ENCODE results near the gene DDIT3.

The DDIT3 gene

GRCh38 chr12:57546438-57547287 is 26.3 kb upstream of the DDIT3 start, which contains the start of gene DCTN2:
DCTN2 (minus strand) TSS chr12:57547192; CDS start chr12:57547063, 129 bp downstream.
- peak; percentile 87 for DNase-seq

DNA sequence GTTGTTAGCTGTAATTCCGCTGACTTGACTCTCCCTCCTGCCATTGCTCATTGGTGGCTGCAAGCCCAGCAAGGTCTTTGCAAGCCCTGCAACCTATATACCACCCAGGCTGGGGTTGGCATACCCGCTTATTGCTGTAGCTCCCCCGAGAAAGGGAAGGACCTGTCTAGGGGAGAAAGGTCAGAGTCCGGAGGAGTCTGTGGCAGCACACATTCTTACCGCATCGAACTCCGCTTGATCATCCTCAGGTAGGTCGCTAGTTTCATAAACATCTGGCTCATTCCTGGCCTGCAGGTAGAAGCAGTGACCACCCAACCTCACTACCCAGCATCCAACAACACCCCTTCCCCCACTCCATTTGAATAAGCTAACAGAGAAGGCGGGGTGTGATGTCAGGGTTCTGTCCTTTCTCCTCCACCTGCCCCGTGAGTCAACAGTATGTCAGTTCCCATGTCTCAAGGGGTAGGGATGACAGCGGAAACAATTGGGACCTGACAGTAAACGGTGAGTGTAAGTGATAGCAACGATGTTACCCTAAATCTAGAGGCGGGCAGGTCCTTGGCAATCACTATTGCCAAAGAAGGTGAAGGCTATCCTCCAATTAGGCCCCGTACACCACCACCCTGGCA is 25.6 kb upstream of the DDIT3 start:
- DNase-seq: no peak

DNA sequence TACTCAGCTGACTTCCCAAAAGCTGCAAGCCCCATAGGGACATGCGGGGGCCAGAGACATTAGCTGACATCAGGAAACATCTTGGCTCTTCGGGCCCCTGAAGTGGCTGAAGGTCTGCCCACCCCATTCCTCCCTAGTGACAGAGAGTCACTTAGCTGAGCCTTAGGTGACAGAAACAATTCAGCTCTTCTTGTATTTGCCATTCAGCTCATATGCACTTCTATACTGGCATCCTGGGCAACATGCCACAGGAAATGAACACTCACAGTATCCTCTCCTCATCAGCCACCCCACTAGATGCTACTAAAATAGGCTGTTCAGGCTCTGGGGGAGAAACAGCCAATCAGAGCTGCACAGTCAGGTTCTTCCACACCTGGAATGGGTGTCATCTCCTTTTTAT is 23.3 kb upstream of the DDIT3 start:
- no peak for DNase-seq

GRCh38 chr12:57541717-57542116 is 21.4 kb upstream of the DDIT3 start:
- DNase-seq: no peak

DNA sequence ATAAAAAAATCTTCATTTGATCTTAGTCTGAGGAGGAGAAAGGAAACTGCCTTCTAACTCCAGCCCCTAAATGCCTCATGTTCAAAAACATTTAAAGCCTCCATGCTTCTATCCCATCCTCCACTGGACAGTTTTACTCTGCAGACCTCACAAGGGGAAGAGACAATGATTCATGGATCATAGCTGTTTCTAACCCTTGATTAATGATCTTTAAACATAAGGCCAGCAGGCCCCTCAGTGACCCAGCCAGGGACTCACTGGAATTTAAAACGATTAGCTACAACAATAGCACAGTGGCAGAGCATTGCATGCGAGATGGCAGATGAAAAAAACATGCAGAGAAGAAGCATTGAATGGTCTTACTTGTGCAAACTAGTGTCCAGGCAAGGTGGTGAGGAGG is 20.7 kb upstream of the DDIT3 start:
- no peak for DNase-seq

- DNase-seq: no peak
These were observed 18.9 kb upstream of the DDIT3 start for GRCh38 chr12:57539134-57539768.

GRCh38 chr12:57536597-57536942 is 16.3 kb upstream of the DDIT3 start:
- DNase-seq: no peak

DNA sequence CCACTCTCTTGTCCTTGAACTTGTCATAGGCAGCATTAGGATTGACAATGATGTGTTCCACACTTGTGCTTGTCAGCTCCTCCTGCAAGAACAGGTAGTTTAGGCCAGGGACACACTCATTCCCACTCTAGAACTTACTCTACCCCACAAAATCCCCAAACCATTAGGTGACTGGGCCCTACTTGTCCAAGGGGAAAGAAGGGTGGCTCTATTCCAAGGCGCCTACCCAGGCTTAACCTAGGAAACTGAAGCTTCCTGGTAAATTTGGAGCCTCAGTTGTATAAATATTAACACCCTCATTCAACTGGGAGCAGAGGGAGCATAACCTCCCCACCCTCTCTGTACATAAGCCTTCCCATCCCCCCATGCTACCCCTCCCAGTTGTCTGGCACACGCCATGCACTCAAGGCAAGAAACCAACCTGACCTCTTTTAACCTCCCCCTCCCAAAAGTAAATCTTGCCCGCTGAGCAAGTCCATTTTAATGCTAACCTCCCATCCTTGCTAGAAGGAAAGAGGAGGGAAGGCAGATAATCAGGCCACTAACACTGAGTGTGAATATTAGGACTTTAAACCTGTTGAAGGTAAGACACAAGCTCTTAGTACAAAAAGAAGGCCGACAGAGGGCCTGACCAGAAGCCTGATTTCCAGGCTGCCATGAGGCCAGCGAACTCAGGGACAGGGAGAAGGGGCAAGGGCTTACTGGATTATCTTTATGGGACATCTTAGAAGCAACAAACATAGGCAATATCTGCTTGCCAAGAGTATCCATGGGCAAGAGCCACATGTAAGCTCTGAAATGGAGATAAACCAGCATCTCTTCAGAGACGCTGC is 15.7 kb upstream of the DDIT3 start:
- no peak for DNase-seq

DNA sequence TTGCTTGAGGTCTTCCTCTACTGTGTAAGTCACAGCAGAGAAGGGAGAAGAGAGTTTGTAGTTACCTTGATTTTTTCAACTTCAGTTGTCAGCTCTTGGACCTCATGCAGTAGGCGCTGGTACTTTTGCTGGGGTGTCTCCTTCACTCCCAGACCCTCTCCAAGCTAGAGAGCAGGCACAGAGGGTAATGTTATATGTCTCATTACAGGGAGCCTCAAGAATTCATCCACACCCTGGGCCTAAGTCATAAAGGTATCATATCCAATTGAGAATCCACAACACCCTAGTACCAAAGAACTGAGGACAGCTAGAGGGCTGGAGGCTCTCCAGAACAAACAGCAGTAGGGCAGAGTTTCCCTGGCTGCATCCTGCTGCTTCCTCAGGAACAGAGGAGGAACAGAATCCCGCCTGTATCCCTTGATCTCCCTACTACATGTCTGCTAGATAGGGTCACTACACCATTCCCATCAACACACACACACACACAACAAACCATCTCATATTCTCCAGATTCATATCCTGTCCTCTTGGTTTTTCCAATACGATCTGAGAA is 14.8 kb upstream of the DDIT3 start:
- no peak for DNase-seq

- no peak for DNase-seq
These were observed 13.9 kb upstream of the DDIT3 start for GRCh38 chr12:57534250-57534649.

DNA sequence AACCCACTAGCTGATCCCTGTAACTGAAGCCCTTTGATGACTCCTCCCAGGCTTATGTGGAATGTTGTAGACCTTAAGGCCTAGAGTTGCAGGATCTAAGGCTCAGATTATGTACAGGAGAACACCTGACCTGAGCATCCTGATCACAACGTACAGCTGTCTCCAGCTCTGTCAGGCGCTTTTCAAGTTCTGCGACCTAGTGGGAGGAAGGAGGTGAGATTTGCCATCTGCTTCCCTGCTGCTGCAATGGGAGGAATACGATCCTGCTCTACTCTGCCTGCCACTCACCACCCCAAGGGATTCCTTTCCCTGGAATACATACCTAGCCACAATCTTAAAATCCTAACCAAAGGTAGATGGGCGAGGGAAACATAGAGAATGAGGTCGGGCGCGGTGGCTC is 12.8 kb upstream of the DDIT3 start:
- DNase-seq: no peak

- DNase-seq: no peak
These were observed 11.5 kb upstream of the DDIT3 start for GRCh38 chr12:57531836-57532235.

GRCh38 chr12:57530396-57531142 is 10.3 kb upstream of the DDIT3 start:
- no peak for DNase-seq

- no peak for DNase-seq
These were observed 9.5 kb upstream of the DDIT3 start for GRCh38 chr12:57529831-57530230.

GRCh38 chr12:57528831-57529555 is 8.7 kb upstream of the DDIT3 start:
- DNase-seq: no peak

- no peak for DNase-seq
These were observed 7.9 kb upstream of the DDIT3 start for GRCh38 chr12:57528176-57528575.

GRCh38 chr12:57527184-57527583 is 6.9 kb upstream of the DDIT3 start:
- DNase-seq: no peak

- no peak for DNase-seq
These were observed 6.3 kb upstream of the DDIT3 start for GRCh38 chr12:57526477-57527126.

GRCh38 chr12:57525615-57526383 is 5.5 kb upstream of the DDIT3 start:
- DNase-seq: no peak
